ENCODE results near the gene CCDC30.

DNA sequence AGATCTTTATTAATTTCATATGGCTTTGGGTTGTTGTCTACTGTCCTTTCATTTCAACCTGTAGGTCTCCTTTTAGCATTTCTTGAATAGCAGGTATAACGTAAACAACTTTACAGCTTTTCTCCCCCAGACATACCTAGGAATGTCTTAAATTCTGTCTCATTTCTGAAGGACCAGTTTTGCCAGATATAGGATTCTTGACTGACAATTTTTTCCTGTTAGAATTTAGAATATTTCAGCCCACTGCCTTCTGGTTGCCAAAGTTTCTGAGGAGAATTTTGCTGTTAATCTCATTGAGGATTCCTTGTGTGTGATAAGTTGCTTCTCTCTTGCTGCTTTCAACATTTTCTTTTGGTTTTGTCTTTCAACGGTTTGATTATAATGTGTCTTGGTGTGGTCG is 60.1 kb downstream of the CCDC30 start:
- TF ChIP-seq, protein P1, sequence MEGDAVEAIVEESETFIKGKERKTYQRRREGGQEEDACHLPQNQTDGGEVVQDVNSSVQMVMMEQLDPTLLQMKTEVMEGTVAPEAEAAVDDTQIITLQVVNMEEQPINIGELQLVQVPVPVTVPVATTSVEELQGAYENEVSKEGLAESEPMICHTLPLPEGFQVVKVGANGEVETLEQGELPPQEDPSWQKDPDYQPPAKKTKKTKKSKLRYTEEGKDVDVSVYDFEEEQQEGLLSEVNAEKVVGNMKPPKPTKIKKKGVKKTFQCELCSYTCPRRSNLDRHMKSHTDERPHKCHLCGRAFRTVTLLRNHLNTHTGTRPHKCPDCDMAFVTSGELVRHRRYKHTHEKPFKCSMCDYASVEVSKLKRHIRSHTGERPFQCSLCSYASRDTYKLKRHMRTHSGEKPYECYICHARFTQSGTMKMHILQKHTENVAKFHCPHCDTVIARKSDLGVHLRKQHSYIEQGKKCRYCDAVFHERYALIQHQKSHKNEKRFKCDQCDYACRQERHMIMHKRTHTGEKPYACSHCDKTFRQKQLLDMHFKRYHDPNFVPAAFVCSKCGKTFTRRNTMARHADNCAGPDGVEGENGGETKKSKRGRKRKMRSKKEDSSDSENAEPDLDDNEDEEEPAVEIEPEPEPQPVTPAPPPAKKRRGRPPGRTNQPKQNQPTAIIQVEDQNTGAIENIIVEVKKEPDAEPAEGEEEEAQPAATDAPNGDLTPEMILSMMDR (IDR thresholded peaks at IDR 0.05 in 8 of 11, conservative IDR thresholded peaks at IDR 0.05 in 3 of 11) = no peak
- TF ChIP-seq POLR2A (IDR thresholded peaks at IDR 0.05) = no peak
- no peak for TF ChIP-seq POLR2AphosphoS5 (IDR thresholded peaks at IDR 0.05)
